Coronary artery (tissue), 2 donors: ENCODE measurements around the gene PCMT1.
A peak's percentile ranks its signal among the peaks of the same experiment; 100 is the strongest.

Experiments
- DNase-seq: peaks from one replicate; pipeline ENCODE4 v3.0.0-alpha.2; 2017; ENCODE audit warnings: low spot score
- H3K27ac ChIP-seq, 2 donors: fragments of 200-600 bp; sonication (generic); one replicate each; pipeline ENCODE4 v1.5.1; 2016 to 2019
- H3K4me3 ChIP-seq: fragments of 200-600 bp; sonication (generic); 2 replicates; pipeline ENCODE4 v1.5.1; 2016; ENCODE audit warnings: mild to moderate bottlenecking, moderate library complexity
- CTCF ChIP-seq: fragments of 200-600 bp; sonication (generic); IDR thresholded peaks from one replicate; pipeline ENCODE4 v1.5.1; 2019; ENCODE audit warnings: antibody characterized with exemption

The PCMT1 gene

GRCh38 chr6:149815788-149816187 lies 66.2 kb downstream of the PCMT1 start:
- no peak for TF ChIP-seq CTCF
- no peak overlapping the region for H3K4me3 ChIP-seq
- H3K27ac ChIP-seq, result no peak overlapping the region
- DNase-seq, result no peak

- DNase-seq, result no peak
- TF ChIP-seq CTCF, result no peak
- Histone ChIP-seq H3K27ac (no peak overlapping the region), H3K4me3 (no peak overlapping the region)
Observed at GRCh38 chr6:149820506-149820905, 71.0 kb downstream of the PCMT1 start.

DNA sequence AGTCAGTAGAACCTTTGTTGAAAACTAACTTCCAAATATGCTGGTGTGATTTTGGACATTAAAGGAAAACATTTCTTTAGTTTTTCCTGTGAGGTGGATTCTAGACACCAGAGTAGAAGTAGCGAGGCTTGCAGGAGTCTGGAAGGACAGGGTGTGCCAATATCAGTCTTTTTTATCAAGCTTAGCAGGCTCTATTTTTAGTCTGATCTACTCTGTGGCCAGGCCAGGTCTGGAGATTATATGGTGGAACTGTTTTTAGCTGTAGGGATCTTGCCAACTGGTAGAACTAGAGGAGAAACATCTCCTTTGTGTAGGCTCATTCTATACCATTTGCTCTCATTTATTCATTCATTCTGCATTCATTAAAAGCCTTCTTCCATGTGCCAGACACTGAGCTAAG lies 72.0 kb downstream of the PCMT1 start:
- no peak for DNase-seq
- no peak overlapping the region for H3K27ac ChIP-seq
- no peak overlapping the region for H3K4me3 ChIP-seq
- TF ChIP-seq CTCF, result no peak

- DNase-seq, result no peak
- TF ChIP-seq CTCF, result no peak
- no peak overlapping the region for H3K27ac ChIP-seq
Observed at GRCh38 chr6:149823013-149823412, 73.5 kb downstream of the PCMT1 start.

DNA sequence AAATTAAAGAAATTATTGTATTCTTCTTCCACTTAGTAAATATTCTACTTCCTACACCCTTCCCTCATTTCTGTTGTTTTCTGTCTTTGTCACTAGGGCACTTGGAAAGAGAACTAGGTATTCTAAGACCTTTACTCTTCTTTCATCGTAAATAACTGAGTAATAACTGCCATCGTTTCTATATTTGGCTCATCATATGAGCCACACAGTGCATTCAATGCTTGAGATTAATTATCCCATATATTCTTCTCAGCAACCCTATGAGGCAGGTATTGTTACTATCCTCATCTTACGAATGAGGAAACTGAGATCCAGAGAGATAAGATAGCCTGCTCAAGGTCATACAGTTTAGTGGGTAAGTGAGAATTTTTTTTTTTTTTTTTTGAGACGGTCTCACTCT lies 75.8 kb downstream of the PCMT1 start:
- no peak for DNase-seq
- H3K27ac ChIP-seq, result no peak overlapping the region
- TF ChIP-seq CTCF, result no peak
- no peak overlapping the region for H3K4me3 ChIP-seq

More at GRCh38 chr6:149823013-149823412, 73.5 kb downstream of the PCMT1 start:
- no peak overlapping the region for H3K4me3 ChIP-seq

DNA sequence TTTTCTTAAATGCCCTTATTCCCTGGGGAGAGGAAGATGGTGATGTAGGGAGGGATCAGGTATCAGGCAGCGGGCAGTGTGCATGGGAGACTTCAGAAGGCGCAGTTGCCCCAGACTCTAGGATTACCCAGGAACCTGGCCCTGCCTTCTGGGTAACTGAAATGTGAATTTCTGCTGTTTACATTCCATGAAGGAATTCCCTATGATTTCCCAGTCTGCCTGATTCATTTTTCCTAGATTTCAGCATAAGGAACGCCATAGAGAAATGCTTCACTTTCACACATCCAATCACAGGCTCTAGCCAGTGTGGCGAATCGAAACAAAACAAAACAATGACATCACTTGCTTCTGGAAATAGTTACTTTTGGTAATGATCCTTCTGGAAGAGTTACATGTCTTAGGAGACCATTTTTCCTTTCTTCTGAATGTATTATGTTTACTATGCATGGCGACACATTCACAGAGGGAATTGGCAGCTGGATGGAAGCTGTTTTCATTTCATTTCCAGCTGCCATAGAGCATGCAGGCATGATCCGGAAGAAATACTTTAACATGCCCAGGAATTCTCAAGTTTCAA lies 81.3 kb downstream of the PCMT1 start:
- peak overlapping the region in 1 of 2 donors; percentile 5 for H3K27ac ChIP-seq
- TF ChIP-seq CTCF, result no peak
- no peak for DNase-seq
- H3K4me3 ChIP-seq, result peak overlapping the region; percentile 17

- no peak overlapping the region for H3K4me3 ChIP-seq
- H3K27ac ChIP-seq, result no peak overlapping the region
- DNase-seq, result no peak
- TF ChIP-seq CTCF, result no peak
Observed at GRCh38 chr6:149831308-149831820, 81.8 kb downstream of the PCMT1 start.
